Immature natural killer cell (primary cell): Measurements from ENCODE around the gene BTBD9. TPM values are rescaled to one million over a fixed set of nuclear protein-coding genes. Genes with fewer than 3 reads are reported as not detected.

Source experiments
- DNase-seq, 3 donors: peaks; one replicate each; pipeline ENCODE4 v3.0.0; 2022; ENCODE audit warnings: mixed read lengths in 1 of 3
- H3K27ac Mint-ChIP-seq, 6 donors: one replicate each; pipeline ENCODE4 v1.8.0; 2020; ENCODE audit warnings: mixed read lengths in 6 of 6, mild to moderate bottlenecking in 5 of 6, inconsistent platforms in 4 of 6, moderate library complexity in 3 of 6
- H3K27me3 Mint-ChIP-seq, 3 donors: one replicate each; pipeline ENCODE4 v1.8.0; 2020 to 2021; ENCODE audit warnings: low read depth in 3 of 3, mild to moderate bottlenecking in 3 of 3, mixed read lengths in 3 of 3, moderate library complexity in 3 of 3, inconsistent platforms in 1 of 3
- H3K36me3 Mint-ChIP-seq, 3 donors: one replicate each; pipeline ENCODE4 v1.8.0; 2020; ENCODE audit warnings: mixed read lengths in 3 of 3, inconsistent platforms in 2 of 3, mild to moderate bottlenecking in 2 of 3
- H3K4me1 Mint-ChIP-seq, 2 donors: one replicate each; pipeline ENCODE4 v1.8.0; 2020; ENCODE audit warnings: inconsistent platforms in 2 of 2, mild to moderate bottlenecking in 2 of 2, mixed read lengths in 2 of 2, moderate library complexity in 1 of 2
- H3K4me3 Mint-ChIP-seq, 5 donors: one replicate each; pipeline ENCODE4 v1.8.0; 2020; ENCODE audit warnings: mild to moderate bottlenecking in 5 of 5, mixed read lengths in 5 of 5, inconsistent platforms in 3 of 5, moderate library complexity in 3 of 5
- H3K9me3 Mint-ChIP-seq, 6 donors: one replicate each; pipeline ENCODE4 v1.8.0; 2020; ENCODE audit warnings: mild to moderate bottlenecking in 6 of 6, mixed read lengths in 6 of 6, inconsistent platforms in 4 of 6, moderate library complexity in 3 of 6
- polyA plus RNA-seq, 3 donors: library from polyadenylated mRNA; unstranded; fragments of 300-500 nt; fragmentation: Illumina TruSeq; gene quantifications; one replicate each; pipeline ENCODE4 v1.2.3, GENCODE V29; 2021

BTBD9 gene
- polyA plus RNA-seq, 3 donors from 2014 or later = 5.3 to 12.3 (median 10.9) TPM

DNA sequence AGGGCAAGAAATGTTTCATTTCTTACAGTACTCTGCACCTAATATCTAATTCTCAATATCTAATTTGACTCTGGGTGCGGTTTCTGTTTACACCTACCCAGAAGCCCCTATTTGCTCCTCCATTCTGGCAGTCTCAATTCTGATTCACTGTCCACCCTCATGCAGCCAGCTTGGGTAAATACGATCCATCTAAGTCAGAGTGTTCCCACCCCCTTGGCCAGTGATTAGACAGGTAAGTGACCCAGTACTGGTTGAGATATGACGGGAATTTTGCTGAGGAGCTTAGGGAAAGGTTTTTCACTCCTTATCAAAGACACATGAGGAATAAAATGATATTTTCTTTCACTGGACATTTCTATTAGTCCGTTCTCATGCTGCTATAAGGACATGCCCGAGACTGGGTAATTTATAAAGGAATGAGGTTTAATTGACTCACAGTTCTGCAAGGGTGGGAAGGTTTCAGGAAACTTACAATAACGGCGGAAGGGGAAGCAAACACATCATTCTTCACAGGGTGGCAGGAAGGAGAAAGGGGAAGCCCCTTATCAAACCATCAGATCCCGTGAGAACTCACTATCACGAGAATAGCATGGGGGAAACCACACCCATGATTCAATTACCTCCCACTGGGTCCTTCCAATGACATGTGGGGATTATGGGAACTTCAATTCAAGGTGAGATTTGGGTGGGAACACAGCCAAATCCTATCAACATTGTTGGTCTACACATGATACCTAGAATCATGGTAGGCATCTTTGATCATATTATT lies 33.9 kb upstream of the BTBD9 start:
- DNase-seq = no peak
- Mint-ChIP-seq H3K27me3 (no peaks in the 10 kb centered on the region), H3K27ac (peak overlapping the region in 2 of 6 donors; percentile 33 to 45), H3K36me3 (peaks cover 14 to 27% (median 19%) of the 10 kb centered on the region in 3 donors), H3K4me1 (peaks cover 10 to 12% of the 10 kb centered on the region in 2 donors), H3K9me3 (no peaks in the 10 kb centered on the region), H3K4me3 (no peak overlapping the region)

DNA sequence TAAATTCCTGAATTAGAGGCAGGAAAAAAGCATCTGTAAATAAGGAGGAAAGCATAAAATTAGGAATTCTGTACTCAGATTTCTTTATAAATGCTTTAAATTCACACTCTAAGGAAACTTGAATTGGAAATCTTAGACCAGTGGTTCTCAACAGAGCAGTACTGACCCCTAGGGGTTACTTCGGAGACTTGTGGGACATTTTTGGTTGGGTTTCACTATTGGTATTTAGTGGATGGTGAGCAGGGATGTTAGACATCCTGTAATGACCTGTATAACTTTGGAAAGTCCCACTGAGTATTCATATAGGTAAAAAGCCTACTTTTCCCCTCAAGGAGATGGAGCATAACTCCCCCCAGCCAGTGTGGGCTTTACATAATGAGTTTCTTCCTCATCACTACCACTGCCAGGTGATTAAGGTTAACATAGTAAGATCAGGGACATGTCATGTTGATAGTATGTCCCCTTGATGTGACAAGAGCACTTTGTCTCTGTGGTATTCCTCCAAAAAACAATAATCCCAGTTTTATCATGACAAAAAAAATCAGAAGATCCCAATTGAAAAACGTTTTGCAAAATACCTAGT lies 32.2 kb upstream of the BTBD9 start:
- Mint-ChIP-seq H3K4me1 (peaks cover 10 to 12% of the 10 kb centered on the region in 2 donors), H3K4me3 (no peak overlapping the region), H3K9me3 (no peaks in the 10 kb centered on the region), H3K27ac (no peak overlapping the region), H3K36me3 (peaks cover 11 to 20% (median 17%) of the 10 kb centered on the region in 3 donors), H3K27me3 (peaks cover 0 to 2% (median 0%) of the 10 kb centered on the region in 3 donors)
- peak; percentile 32 to 46 (median 38) for DNase-seq

DNA sequence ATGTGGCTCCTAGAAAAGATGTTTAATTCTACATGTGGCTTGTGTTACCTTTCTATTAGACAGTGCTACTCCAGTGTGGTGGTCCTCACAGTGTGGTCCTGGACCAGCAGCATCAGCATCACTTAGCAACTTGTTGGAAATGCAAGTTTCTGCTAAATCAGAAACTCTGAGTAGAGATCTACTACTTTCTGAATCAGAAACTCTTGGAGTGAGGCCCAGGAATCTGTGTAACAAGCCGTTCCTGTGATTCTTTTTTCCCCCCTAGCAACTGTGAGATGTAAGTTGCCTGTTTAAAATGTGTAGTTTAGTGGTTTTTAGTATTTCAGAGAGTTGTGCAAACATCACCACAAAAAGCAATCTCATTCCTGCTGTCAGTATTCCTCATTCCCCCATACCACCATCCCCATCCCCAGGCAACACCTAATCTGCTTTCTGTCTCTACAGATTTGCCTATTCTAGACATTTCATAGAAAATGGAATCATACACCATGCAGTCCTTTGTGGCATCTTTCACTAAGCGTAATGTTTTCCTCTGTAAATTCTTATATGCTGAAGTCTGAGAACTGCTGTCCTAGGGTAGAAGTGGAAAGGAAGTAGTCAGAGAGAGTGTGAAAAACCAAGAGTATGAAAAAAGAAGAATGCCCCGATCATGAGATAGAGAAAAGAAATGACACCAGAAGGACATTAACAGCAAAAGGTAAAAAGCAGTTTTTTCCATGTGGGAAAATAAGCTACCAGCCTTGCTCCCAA lies 18.9 kb upstream of the BTBD9 start:
- Mint-ChIP-seq H3K27me3 (no peaks in the 10 kb centered on the region), H3K9me3 (no peaks in the 10 kb centered on the region), H3K4me1 (peaks cover 17 to 19% of the 10 kb centered on the region in 2 donors), H3K27ac (peak overlapping the region; percentile 63 to 85 (median 80)), H3K36me3 (peaks cover 6 to 12% (median 7%) of the 10 kb centered on the region in 3 donors), H3K4me3 (peak overlapping the region; percentile 9 to 66 (median 38))
- peak in 1 of 3 donors; percentile 9 for DNase-seq

DNA sequence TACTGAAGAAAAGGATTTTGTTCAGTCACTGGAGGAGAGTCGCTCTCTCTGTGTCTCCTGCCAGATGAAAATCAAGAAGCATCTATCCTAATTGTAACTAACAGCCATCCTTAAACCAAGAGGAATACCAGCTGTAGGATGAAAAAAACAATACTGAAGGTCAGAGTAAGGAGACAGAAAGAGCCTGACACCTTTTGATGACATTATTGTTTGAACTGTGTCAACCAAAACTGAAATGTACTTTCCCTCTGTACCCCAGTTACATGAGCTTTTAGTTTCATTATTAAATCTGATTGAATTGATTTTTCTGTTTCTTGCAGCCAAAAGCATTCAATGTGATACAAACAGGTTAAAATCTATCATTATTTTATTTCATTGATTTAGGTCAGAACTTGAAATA lies 17.2 kb upstream of the BTBD9 start:
- H3K4me3 Mint-ChIP-seq = no peak overlapping the region

DNA sequence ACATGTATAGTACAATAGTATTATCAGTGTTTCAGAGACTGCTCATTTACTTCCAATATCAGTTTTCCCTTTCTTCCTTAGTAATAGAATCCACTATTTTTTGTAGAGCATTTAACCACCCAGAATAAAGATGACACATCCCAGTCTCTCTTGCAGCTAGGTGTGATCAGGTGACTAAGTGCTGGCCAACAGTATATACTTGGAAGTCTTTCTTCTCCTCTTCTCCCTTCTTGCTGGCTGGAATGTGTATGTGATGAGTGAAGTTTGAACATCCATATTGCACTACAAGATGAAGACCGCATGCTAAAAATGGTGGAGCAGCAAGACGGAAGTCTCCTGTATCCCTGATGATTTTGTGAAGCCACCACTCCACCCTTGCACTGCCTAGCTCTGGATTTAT lies 14.5 kb upstream of the BTBD9 start:
- Mint-ChIP-seq H3K36me3 (peaks cover 0 to 14% (median 0%) of the 10 kb centered on the region in 3 donors), H3K27me3 (no peaks in the 10 kb centered on the region), H3K9me3 (no peaks in the 10 kb centered on the region), H3K27ac (no peak overlapping the region), H3K4me1 (peaks cover 13 to 16% of the 10 kb centered on the region in 2 donors), H3K4me3 (no peak overlapping the region)
- DNase-seq = no peak

More for the DNA sequence above, 17.2 kb upstream of the BTBD9 start:
- Mint-ChIP-seq H3K4me1 (peaks cover 17 to 19% of the 10 kb centered on the region in 2 donors), H3K27ac (no peak overlapping the region), H3K36me3 (peaks cover 0 to 12% (median 6%) of the 10 kb centered on the region in 3 donors), H3K27me3 (no peaks in the 10 kb centered on the region), H3K9me3 (no peaks in the 10 kb centered on the region)
- no peak for DNase-seq

DNA sequence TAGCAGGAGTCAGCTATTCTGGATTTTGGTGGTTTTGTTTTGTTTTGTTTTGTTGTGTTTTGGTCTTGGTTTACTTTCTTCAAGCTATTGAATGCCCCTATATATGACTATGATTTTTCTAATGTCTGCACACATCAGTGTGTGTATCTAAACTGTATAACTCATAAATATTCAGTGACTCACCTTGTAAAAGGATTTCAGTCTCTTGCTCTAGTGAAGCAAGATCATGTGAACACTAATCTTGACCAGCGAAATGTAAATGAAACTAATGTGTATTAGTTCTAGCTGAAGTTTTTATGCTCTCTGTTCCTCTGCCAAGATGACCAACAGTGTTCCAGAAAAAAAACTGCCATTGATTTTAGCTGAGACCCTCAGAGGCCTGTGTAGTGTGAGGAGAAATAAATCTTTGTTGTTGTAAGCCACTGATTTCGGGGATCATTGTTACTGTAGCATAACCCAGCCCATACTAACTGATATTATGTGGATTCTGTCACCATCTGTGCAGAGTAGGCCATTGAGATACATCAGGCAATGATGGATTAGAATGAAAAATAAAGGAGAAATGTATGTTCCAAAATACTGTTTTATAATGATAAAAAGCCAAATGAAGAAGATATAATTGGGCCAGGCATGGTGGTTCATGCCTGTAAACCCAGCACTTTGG lies 11.5 kb upstream of the BTBD9 start:
- DNase-seq = no peak
- Mint-ChIP-seq H3K27ac (no peak overlapping the region), H3K4me3 (no peak overlapping the region), H3K27me3 (no peaks in the 10 kb centered on the region), H3K9me3 (no peaks in the 10 kb centered on the region), H3K36me3 (peaks cover 4 to 14% (median 4%) of the 10 kb centered on the region in 3 donors), H3K4me1 (no peaks in the 10 kb centered on the region)

DNA sequence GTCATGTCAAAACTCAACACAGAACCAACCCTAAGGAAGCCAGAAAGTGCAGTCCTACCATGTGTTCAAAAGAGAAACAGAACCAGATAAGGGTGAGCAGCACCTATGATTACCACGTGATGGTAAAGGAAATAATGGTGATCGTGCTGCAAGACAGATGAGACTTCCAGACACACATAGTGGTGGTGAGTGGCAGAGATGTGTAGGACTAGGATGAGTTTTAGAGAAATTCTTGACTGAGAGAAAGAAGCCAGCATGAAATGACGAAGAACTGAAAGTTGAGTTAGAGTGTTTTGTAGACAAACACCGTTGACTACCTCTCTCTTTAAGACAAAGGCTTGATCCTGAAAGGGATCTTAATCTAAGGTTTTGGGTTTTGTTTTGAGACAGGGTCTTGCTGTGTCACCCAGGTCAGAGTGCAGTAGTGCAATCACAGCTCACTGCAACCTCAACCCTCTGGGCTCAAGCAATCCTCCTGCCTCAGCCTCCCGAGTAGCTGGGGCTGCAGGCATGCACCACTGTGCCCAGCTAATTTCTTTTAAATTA lies 10.6 kb upstream of the BTBD9 start:
- Mint-ChIP-seq H3K27ac (no peak overlapping the region), H3K4me1 (no peaks in the 10 kb centered on the region), H3K27me3 (no peaks in the 10 kb centered on the region), H3K4me3 (no peak overlapping the region), H3K9me3 (no peaks in the 10 kb centered on the region), H3K36me3 (peaks cover 4 to 14% (median 4%) of the 10 kb centered on the region in 3 donors)
- no peak for DNase-seq

DNA sequence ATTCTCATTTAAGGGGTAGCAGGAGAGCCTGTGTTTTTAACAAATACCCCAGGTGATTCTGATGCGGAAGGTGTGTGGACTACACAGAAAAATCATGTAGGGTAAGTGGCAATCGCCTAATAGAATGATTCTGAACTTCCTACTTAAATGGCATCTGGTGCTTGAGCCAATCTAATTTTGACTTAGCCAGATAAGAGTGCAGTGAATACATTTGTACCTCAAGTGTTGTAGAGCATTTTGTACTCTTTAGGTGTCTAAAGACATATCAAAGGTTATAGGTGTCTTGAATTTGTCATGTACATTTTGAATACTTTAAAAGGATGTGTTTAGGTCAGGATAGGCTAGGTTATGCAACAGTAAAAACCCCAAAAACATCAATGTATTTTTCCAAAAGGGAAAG lies 10.0 kb upstream of the BTBD9 start:
- no peaks in the 10 kb centered on the region for H3K9me3 Mint-ChIP-seq
- DNase-seq = no peak
- H3K4me1 Mint-ChIP-seq = no peaks in the 10 kb centered on the region
- no peak overlapping the region for H3K4me3 Mint-ChIP-seq
- no peak overlapping the region for H3K27ac Mint-ChIP-seq
- peaks cover 4 to 14% (median 4%) of the 10 kb centered on the region in 3 donors for H3K36me3 Mint-ChIP-seq
- H3K27me3 Mint-ChIP-seq = no peaks in the 10 kb centered on the region

DNA sequence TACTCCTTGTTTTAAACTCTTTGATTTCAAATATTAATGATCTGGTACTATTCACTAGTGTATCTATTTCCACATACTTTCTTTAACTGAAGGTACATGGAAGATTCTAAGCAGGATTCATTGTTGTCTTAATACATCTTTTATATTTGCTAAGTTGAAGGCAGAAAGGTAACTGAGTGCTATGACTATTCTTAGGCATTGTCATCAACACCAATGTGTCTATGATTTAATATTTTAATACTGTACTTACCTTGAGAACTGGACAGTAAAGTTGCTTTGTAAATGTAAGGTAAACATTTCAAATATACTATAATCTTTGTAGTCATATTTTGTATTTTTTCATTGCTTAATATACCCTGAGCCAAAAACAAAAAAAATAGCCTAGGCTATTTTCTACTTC lies 8.9 kb upstream of the BTBD9 start:
- Mint-ChIP-seq H3K27ac (no peak overlapping the region), H3K27me3 (no peaks in the 10 kb centered on the region), H3K4me1 (no peaks in the 10 kb centered on the region), H3K4me3 (no peak overlapping the region), H3K36me3 (peaks cover 4 to 6% (median 4%) of the 10 kb centered on the region in 3 donors), H3K9me3 (no peaks in the 10 kb centered on the region)
- no peak for DNase-seq

DNA sequence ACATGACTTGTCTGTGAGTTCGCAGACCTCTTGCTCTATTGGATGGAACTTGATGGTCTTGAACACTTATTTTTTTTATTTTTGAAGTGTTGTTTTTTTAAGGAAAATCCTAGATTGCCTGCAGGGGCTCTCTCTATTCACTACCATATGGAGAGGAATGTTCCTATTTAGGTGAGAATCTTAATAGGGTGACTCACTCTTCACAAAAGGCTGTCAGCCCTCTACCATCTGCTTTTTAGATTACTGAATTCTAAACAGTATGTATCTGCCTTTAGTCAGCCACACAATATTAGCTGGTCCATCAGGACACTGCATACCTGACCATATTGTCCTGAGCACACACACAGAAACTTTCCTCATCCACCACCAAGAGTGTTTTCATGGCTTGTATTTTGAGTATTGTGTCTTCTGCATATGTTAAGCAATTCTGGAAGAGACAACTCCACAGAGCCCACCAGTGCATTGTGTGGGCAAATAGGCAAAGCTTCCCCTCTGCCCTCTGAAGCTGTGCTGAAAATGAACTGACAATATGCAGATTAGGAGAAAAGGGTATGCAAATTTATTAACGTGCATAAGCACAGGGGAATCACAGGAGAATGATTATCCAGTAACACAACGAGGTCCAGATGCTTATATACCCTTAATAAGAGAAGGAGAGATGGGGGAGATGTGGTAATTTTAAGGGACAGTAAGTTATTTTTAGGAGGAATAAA lies 6.6 kb upstream of the BTBD9 start:
- Mint-ChIP-seq H3K27me3 (peaks cover 0 to 2% (median 0%) of the 10 kb centered on the region in 3 donors), H3K27ac (no peak overlapping the region), H3K4me3 (no peak overlapping the region), H3K36me3 (peaks cover 3 to 4% (median 4%) of the 10 kb centered on the region in 3 donors), H3K4me1 (peaks cover 0 to 3% of the 10 kb centered on the region in 2 donors), H3K9me3 (no peaks in the 10 kb centered on the region)
- DNase-seq = no peak

DNA sequence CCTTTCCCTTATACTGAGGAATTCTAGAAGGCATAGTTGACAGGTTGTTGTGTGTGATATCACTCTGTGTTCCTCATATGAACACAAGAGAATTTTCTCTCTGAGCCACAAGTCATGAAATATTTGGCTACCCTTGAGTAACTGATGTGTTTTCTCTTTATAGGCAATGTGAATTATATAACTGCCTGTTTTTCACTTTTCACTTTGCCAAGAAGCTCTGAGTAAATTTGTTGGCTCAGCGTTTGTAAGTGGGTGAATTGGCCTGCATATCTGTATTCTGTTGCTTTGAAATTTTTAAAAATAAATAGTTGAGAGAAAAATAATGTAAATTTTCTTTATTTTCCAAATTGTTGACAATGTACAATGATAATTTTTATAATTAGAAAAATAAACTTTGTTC lies 5.2 kb upstream of the BTBD9 start:
- peaks cover 0 to 2% (median 0%) of the 10 kb centered on the region in 3 donors for H3K27me3 Mint-ChIP-seq
- DNase-seq = no peak
- H3K36me3 Mint-ChIP-seq = peaks cover 0 to 4% (median 4%) of the 10 kb centered on the region in 3 donors
- no peaks in the 10 kb centered on the region for H3K9me3 Mint-ChIP-seq
- peaks cover 12% of the 10 kb centered on the region in 2 donors for H3K4me1 Mint-ChIP-seq
- no peak overlapping the region for H3K27ac Mint-ChIP-seq
- no peak overlapping the region for H3K4me3 Mint-ChIP-seq

DNA sequence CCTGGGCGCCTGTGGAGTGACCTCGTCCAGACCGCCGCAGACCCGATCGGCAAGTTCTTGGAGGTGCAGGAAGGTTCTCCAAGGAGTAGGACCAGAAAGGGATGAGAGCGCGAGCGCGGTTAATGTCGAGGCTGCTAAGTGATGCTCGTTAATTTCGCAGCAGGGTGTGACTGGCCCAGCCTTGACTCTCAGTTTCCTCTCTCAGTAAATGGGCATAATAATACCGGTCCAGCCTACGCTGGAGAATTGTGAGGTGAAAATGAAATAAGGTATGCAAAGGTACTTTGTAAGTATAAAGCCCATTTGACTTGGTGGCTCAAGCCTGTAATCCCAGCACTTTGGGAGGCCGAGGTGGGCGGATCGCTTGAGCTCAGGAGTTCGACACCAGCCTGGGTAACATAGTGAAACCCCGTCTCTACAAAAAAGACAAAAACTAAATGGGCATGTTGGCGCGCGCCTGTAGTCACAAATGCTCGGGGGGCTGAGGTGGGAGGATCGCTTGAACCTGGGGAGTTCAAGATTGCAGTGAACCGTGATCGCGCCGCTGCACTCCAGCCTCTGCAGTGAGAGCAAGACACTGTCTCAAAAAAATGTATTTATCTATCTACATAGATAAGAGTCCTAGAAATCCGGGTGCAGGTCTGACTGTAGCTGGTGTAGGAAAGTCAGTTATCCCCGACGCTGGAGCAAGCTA lies 634 bp upstream of the BTBD9 start:
- Mint-ChIP-seq H3K36me3 (no peaks in the 10 kb centered on the region), H3K9me3 (no peaks in the 10 kb centered on the region), H3K27me3 (peaks cover 0 to 6% (median 2%) of the 10 kb centered on the region in 3 donors), H3K27ac (peak overlapping the region; percentile 90 to 98 (median 94)), H3K4me1 (peaks cover 41 to 49% of the 10 kb centered on the region in 2 donors), H3K4me3 (peak overlapping the region; percentile 88 to 93 (median 90))
- DNase-seq = no peak
